ENCODE results near the gene TRAF3IP1. TPM values are rescaled to one million over a fixed set of nuclear protein-coding genes. Genes with fewer than 3 reads are reported as not detected.
A peak's percentile ranks its signal among the peaks of the same experiment; 100 is the strongest.
"Not testable (repeated sequence)": the region's sequence is repeated elsewhere in the genome, so short reads cannot be mapped to it uniquely, and the experiment has no call there.

Gene TRAF3IP1
- total RNA-seq, 2 experiments from 2014 or later: 6.8 to 8.8 TPM

DNA sequence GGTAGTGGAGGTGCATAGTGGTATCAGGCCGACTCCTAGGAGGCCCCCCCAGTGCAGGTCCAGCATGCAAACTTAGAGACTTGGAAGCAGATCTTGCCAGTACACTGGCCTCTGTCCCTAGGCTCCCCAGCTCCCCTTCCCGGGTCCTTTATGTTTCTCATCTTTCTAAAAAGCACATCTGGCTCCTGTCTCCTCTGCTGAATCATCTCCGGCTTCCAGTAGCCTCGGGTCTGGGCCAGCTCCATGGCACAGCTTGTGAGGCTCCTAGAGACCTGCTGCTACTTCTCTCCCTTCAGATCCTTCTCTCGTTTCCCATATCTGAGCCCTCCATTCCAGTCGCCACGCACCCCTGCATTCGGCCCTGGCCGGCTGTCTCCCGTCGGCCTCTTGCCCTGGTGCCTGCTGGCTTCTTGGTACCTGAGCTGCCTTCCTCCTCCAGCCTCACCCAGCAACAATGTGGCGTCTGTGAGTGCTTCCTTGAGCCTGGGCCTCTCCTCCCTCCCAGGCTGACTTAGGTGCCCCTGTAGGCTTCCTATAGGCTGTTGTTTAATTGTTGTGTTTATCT, 6.6 kb downstream of the TRAF3IP1 start:
- peaks cover 6% of the 10 kb centered on the region for H3K4me1 Mint-ChIP-seq
- no peak overlapping the region for H3K4me3 Mint-ChIP-seq
- CTCF ChIA-PET: interaction anchor here (1.5 to 2.1 kb wide), 2 partner anchors 11 to 64 kb away, joined by 5 read pairs; no protein-coding TSS in a partner anchor
- peaks cover 4% of the 10 kb centered on the region for H3K36me3 Mint-ChIP-seq
- no peaks in the 10 kb centered on the region for H3K27me3 Mint-ChIP-seq
- ATAC-seq (no peak), DNase-seq (no peak)
- H3K9me3 Mint-ChIP-seq (ENCODE audit: low read depth): no peaks in the 10 kb centered on the region
- H3K27ac Mint-ChIP-seq: no peak overlapping the region

DNA sequence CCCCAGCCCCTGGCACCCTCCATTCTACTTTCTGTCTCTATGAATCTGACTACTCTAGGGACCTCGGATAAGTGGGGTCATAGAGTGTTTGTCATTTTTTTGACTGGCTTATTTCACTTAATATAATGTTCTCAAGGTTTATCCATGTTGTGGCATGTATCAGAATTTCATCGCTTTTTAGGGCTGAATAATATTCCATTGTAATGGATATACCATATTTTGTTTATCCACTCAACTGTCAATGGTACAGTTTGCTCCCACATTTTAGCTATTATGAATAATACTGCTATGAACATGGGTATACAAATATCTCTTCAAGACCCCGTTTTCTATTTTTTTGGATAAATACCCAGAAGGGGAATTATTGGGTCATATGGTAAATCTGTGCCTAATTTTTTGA, 7.4 kb downstream of the TRAF3IP1 start:
- peaks cover 4% of the 10 kb centered on the region for H3K36me3 Mint-ChIP-seq
- CTCF ChIA-PET: interaction anchor here (1.7 to 2.1 kb wide), 2 partner anchors 43 to 65 kb away, joined by 5 read pairs; no protein-coding TSS in a partner anchor
- ATAC-seq: no peak
- H3K4me1 Mint-ChIP-seq: peaks cover 6% of the 10 kb centered on the region
- H3K9me3 Mint-ChIP-seq (ENCODE audit: low read depth): no peaks in the 10 kb centered on the region
- H3K4me3 Mint-ChIP-seq: no peak overlapping the region
- no peak for DNase-seq
- no peak overlapping the region for H3K27ac Mint-ChIP-seq
- H3K27me3 Mint-ChIP-seq: no peaks in the 10 kb centered on the region

DNA sequence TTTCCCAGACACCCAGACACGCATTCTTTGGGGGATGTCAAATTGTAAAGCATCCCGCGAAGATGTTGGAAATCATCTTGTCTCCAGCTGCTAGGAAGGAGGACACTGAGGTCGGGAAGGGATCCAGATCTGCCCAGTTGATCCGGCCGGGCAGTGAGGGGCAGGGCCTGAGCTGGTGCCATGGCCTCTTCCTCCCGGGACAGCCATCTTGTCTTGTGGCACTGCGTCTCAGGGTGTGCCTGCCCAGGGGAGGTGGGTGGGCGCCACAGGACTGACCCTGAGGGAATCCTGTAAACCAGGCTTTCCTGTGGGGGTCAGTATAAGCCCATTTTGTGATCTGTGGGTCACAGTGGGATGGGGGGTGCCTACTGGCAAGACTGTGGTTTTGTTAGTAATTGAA, 10.1 kb downstream of the TRAF3IP1 start:
- Mint-ChIP-seq H3K4me1 (no peaks in the 10 kb centered on the region), H3K27me3 (no peaks in the 10 kb centered on the region), H3K9me3 (ENCODE audit: low read depth) (no peaks in the 10 kb centered on the region), H3K36me3 (peaks cover 4% of the 10 kb centered on the region), H3K4me3 (no peak overlapping the region), H3K27ac (no peak overlapping the region)
- ATAC-seq: no peak
- CTCF ChIA-PET: no interaction called here
- DNase-seq: no peak

DNA sequence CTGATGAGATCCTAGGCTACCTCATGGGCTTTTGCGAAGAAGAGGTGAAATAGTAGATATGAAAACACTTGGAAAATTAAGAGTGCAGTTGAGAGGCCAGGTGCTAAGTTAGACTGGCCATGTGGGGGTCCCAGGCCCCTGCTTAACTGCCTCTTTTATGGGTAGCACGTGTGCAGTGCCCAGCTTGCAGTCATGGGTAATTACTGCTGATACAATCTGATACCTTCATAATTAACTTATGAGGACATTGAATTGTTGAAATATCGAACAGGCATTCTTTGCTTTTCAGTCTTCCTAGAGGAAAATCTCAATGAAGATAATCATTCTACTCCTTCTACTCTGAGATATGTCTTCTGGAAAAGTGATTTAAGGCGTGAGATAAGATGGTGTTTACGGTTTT, 11.6 kb downstream of the TRAF3IP1 start:
- Mint-ChIP-seq H3K9me3 (ENCODE audit: low read depth) (no peaks in the 10 kb centered on the region), H3K36me3 (peaks cover 4% of the 10 kb centered on the region), H3K4me1 (no peaks in the 10 kb centered on the region), H3K27me3 (no peaks in the 10 kb centered on the region), H3K27ac (no peak overlapping the region), H3K4me3 (no peak overlapping the region)
- CTCF ChIA-PET: no interaction called here
- DNase-seq (no peak), ATAC-seq (no peak)

DNA sequence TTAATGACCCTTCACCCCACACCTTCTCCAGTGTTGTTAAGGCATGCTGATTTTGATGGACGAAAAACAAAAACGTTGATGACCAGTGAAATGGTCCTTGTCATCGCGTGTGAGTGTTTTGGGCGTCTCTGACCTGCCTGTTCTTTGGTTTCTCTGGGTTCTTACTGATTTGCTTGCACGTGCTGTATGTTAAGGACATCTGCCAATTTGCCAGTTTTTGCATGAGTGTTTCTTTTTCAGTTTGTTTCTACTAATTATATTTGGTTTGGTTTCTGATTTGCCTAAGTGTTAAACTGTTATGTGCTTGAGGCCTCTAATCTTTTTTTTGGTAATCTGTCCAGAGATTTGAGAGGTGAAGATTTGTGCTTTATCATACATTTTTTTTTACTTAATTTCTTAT, 14.6 kb downstream of the TRAF3IP1 start:
- CTCF ChIA-PET: no interaction called here
- no peaks in the 10 kb centered on the region for H3K27me3 Mint-ChIP-seq
- DNase-seq: no peak
- H3K4me1 Mint-ChIP-seq: peaks cover 9% of the 10 kb centered on the region
- no peak overlapping the region for H3K4me3 Mint-ChIP-seq
- no peaks in the 10 kb centered on the region for H3K36me3 Mint-ChIP-seq
- H3K27ac Mint-ChIP-seq: no peak overlapping the region
- no peak for ATAC-seq
- no peaks in the 10 kb centered on the region for H3K9me3 Mint-ChIP-seq (ENCODE audit: low read depth)

DNA sequence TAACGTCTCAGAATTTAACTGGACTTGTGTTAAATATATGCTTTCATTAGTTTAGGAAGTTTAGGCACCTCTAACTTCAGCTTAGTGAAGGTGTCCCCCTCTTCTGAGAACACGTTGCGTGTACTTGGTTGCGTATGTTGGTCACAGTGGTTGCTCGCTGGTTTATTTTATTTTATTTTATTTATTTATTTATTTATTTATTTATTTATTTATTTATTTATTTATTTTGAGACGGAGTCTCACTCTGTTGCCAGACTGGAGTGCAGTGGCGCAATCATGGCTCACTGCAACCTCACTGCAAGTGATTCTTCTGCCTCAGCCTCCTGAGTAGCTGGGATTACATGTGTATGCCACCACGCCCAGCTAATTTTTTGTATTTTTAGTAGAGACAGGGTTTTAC, 15.3 kb downstream of the TRAF3IP1 start:
- H3K36me3 Mint-ChIP-seq; H3K9me3 Mint-ChIP-seq (ENCODE audit: low read depth); H3K4me3 Mint-ChIP-seq; ATAC-seq; H3K27me3 Mint-ChIP-seq; H3K27ac Mint-ChIP-seq; DNase-seq; CTCF ChIA-PET; H3K4me1 Mint-ChIP-seq: not testable (repeated sequence)

DNA sequence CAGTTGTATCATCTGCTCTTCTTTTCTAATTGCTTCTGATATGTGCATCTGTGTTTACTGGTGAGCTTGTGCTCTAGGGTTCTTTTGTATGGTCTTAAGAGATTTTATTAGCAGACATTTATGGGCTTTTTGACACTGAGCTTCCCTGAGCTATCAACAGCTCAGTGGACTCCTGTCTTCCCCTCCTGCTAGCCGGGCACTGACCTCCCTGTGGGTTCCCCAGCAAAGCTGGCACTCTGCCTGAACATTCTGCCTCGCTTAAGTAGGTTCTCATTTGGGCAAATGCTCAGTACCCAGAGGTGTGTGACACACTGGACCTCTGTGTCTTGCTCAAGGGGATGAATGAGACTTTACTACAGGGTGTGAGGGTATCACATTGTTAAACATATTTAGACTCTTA, 15.8 kb downstream of the TRAF3IP1 start:
- no peaks in the 10 kb centered on the region for H3K9me3 Mint-ChIP-seq (ENCODE audit: low read depth)
- DNase-seq (no peak), ATAC-seq (no peak)
- no peak overlapping the region for H3K4me3 Mint-ChIP-seq
- CTCF ChIA-PET: no interaction called here
- H3K4me1 Mint-ChIP-seq: peaks cover 9% of the 10 kb centered on the region
- no peaks in the 10 kb centered on the region for H3K36me3 Mint-ChIP-seq
- no peaks in the 10 kb centered on the region for H3K27me3 Mint-ChIP-seq
- no peak overlapping the region for H3K27ac Mint-ChIP-seq

DNA sequence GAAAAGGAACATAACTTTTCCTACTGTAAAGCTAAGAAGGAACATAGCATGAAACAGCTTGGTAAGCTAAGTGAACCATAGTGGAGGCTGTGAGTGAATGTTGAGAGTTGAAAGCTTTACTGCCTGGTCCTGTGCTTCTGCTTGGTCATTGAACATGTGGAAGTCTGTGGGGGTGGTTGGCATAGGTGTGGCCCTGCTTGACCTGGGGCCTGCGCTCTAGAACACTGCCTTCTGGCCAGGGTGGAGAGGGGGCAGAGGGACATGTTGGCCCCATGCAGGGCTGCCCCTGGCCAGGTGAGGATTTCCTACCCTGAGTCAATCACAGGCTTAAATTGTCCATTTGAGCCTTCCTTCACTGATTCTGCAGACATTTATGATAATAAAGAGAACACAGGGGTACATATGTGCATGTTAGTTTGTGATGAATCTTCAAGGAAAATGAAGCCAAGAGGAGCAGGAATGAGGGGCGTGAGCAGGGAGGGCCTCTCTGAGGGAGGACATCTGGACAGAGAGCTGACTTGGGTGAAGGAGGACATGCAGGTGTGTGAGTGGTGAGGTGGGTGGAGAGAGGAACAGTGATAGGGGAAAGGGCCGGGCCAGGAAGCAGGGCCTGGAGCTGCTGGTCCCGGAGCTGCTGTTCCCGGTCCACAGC, 16.6 kb downstream of the TRAF3IP1 start:
- Mint-ChIP-seq H3K4me3 (no peak overlapping the region), H3K9me3 (ENCODE audit: low read depth) (no peaks in the 10 kb centered on the region), H3K27me3 (no peaks in the 10 kb centered on the region), H3K4me1 (peaks cover 9% of the 10 kb centered on the region), H3K27ac (no peak overlapping the region), H3K36me3 (no peaks in the 10 kb centered on the region)
- ATAC-seq: no peak
- CTCF ChIA-PET: interaction anchor here (1.2 to 1.3 kb wide), 2 partner anchors 11 to 20 kb away, joined by 3 to 5 read pairs; no protein-coding TSS in a partner anchor
- DNase-seq: no peak

DNA sequence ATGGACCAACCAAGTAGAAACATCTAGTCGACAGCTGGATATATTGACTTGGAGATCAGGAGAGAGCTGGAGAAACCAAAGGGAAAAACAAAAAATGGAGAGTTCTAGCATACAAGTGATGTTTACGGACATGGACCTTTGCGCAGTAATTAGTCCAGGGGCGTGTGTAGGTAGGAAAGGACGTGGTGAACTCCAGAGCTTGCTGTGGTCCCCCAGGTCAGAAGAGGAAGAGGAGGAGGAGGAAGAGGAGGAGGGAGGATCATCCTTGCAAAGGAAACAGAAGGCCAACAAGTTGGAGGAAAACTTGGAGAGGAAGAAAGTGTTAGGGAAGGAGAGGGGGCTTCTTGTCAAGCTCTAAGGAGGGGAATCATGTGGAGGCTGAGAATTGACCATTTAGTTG, 17.5 kb downstream of the TRAF3IP1 start:
- H3K36me3 Mint-ChIP-seq: no peaks in the 10 kb centered on the region
- CTCF ChIA-PET: interaction anchor here (1.2 to 1.3 kb wide), 2 partner anchors 12 to 20 kb away, joined by 3 to 5 read pairs; no protein-coding TSS in a partner anchor
- H3K4me1 Mint-ChIP-seq: peaks cover 9% of the 10 kb centered on the region
- H3K27ac Mint-ChIP-seq: no peak overlapping the region
- no peak overlapping the region for H3K4me3 Mint-ChIP-seq
- H3K9me3 Mint-ChIP-seq (ENCODE audit: low read depth): no peaks in the 10 kb centered on the region
- no peak for DNase-seq
- no peak for ATAC-seq
- no peaks in the 10 kb centered on the region for H3K27me3 Mint-ChIP-seq

DNA sequence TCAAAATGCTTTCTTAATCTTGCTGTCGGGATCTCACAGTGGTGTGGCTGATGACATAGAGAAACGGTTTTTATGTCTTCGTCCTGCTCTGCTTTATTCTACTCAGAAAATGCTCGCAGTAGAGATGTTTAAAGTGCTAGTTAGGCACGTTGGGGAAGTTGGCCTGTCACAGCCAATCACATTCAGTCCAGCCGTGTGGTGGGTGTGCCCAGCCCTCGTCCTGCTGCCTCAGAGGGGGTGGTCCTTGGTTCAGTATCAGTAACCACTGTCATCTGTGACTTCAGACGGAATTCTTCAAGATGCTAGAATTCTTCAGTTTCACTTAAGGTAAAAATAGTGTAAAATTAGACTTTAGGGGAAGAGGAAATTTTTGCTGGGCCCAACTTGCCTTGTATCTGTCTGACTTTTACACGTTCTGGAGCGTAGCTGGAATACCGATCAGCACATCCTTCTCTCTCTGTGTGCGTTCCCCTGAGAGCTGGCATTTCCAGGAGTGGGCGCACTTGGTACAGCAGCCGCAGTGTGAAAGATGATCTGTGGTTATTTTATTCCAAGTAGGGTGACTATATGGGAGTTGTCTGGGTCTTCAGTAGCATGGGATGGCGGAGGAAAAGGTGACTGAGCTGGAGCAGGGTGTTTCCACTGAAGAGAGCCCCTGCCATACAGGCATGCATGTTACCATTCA, 18.5 kb downstream of the TRAF3IP1 start:
- H3K4me3 Mint-ChIP-seq: no peak overlapping the region
- H3K27me3 Mint-ChIP-seq: no peaks in the 10 kb centered on the region
- H3K27ac Mint-ChIP-seq: no peak overlapping the region
- no peaks in the 10 kb centered on the region for H3K9me3 Mint-ChIP-seq (ENCODE audit: low read depth)
- no peaks in the 10 kb centered on the region for H3K36me3 Mint-ChIP-seq
- peaks cover 9% of the 10 kb centered on the region for H3K4me1 Mint-ChIP-seq
- ATAC-seq: no peak
- no peak for DNase-seq
- CTCF ChIA-PET: interaction anchor here (1.3 kb wide), 1 partner anchor 13 kb away, joined by 5 read pairs; no protein-coding TSS in a partner anchor

DNA sequence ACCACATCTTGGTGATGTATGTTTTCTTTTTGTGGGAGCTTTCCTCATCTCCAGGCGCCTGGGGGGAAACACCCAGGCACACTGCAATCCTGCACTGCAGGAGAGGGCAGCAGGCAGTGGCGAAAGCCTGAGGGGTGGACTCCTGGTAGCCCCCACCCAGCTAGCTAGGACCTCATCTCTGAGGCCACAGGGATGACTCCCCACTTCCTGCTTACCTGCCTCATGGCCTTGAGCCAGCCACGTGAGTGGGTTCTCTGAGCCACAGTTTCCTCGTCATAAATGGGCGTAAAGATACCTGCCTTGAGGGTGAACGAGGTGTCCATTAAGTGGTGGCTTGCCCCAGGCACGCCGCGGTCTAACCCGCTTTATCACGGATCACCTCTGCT, 19.1 kb downstream of the TRAF3IP1 start:
- H3K4me3 Mint-ChIP-seq: no peak overlapping the region
- no peaks in the 10 kb centered on the region for H3K36me3 Mint-ChIP-seq
- no peaks in the 10 kb centered on the region for H3K27me3 Mint-ChIP-seq
- no peak overlapping the region for H3K27ac Mint-ChIP-seq
- no peaks in the 10 kb centered on the region for H3K9me3 Mint-ChIP-seq (ENCODE audit: low read depth)
- ATAC-seq (peak; percentile 12), DNase-seq (no peak)
- H3K4me1 Mint-ChIP-seq: peaks cover 9% of the 10 kb centered on the region
- CTCF ChIA-PET: no interaction called here

DNA sequence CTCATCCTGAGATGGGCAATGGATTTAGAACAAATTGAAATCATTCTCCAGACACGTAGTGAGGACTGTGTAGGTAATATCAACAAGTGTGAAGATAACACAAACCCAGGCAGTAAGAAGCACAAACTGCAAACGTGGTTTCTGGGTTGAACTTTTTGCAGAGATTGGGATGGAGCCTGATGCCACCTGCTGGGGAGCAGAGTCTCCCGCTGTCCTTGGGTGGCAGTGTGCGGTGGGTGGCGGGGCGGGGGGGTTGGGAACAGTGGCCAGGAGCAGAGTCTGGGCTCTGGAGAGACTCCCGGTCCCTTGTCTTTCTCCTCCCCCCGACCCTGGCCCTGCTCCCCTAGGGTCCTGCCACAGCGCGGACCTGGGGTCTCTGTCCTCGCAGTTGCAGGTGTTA, 19.5 kb downstream of the TRAF3IP1 start:
- no peak for DNase-seq
- peaks cover 9% of the 10 kb centered on the region for H3K4me1 Mint-ChIP-seq
- H3K27me3 Mint-ChIP-seq: no peaks in the 10 kb centered on the region
- no peak overlapping the region for H3K4me3 Mint-ChIP-seq
- H3K36me3 Mint-ChIP-seq: no peaks in the 10 kb centered on the region
- no peak overlapping the region for H3K27ac Mint-ChIP-seq
- no peaks in the 10 kb centered on the region for H3K9me3 Mint-ChIP-seq (ENCODE audit: low read depth)
- CTCF ChIA-PET: no interaction called here
- ATAC-seq: no peak

DNA sequence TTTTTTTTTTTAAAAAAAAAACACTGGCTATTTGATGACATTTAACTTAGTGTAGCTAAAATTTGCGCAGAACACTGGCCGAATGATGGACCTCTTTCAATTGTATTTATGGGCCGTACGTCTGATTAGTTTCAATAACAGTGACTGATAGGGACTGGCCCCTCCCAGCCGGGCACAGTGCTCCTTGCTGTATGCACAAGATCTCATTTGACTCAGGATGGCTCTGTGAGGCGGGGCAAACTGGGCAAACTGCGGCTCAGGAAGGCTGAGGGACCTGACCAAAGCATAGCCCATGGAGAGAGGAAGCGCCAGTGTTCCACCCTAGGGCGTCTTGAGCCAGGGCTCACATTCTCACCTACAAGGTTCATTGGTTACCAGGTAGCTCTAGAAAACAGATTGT, 21.2 kb downstream of the TRAF3IP1 start:
- Mint-ChIP-seq H3K4me1 (peaks cover 9% of the 10 kb centered on the region), H3K36me3 (no peaks in the 10 kb centered on the region), H3K9me3 (ENCODE audit: low read depth) (no peaks in the 10 kb centered on the region), H3K27ac (no peak overlapping the region), H3K27me3 (no peaks in the 10 kb centered on the region), H3K4me3 (no peak overlapping the region)
- DNase-seq: no peak
- CTCF ChIA-PET: interaction anchor here (0.7 to 1.1 kb wide), 3 partner anchors 19 to 443 kb away, joined by 3 to 4 read pairs (median 3); no protein-coding TSS in a partner anchor
- no peak for ATAC-seq

DNA sequence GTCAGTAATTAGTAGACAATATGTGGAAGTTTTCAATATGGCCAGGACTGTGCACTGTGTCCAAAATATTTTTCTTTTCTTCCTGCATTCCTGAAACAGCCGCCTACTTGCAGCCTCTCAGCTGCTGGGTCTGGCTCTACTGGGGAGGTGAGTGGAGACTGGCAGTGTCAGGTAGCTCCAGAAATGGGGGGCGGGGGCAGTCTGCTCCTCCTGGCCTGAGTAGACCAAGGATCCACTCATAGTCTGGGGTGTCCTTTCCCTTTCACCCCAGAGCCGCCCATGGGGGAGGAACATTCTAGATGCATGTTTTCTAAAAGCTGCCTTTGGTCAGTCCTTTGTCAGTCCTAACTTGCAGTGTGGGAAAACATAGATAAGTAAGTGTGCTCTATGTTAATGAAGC, 23.7 kb downstream of the TRAF3IP1 start:
- Mint-ChIP-seq H3K27ac (no peak overlapping the region), H3K36me3 (no peaks in the 10 kb centered on the region), H3K9me3 (ENCODE audit: low read depth) (no peaks in the 10 kb centered on the region), H3K27me3 (no peaks in the 10 kb centered on the region), H3K4me3 (no peak overlapping the region), H3K4me1 (peaks cover 6% of the 10 kb centered on the region)
- ATAC-seq (no peak), DNase-seq (no peak)
- CTCF ChIA-PET: no interaction called here

Measured in activated CD8-positive, alpha-beta memory T cell treated with anti-CD3 and anti-CD28 coated beads, Interleukin-2, amount 10 ng/mL, durations not matched to agents 7 days and 5 days (primary cell).